Fibroblast of the aortic adventitia (primary cell): Measurements from ENCODE around the gene ATP10A. TPM values are rescaled to one million over a fixed set of nuclear protein-coding genes. Genes with fewer than 3 reads are reported as not detected.

Experiments
- DNase-seq: peaks from one replicate; pipeline ENCODE4 v3.0.0-alpha.2; 2010; ENCODE audit warnings: low read depth
- H3K4me3 ChIP-seq: 2 replicates; pipeline ENCODE4 v1.5.1; 2011; ENCODE audit warnings: low read depth, mild to moderate bottlenecking, control low read depth, low read length, moderate library complexity
- CTCF ChIP-seq: IDR thresholded peaks from 2 replicates; pipeline ENCODE4 v1.5.1; 2011; ENCODE audit warnings: mild to moderate bottlenecking, low read length, control low read depth, inconsistent platforms; ENCODE audit not compliant: insufficient read depth
- total RNA-seq: library from RNA; depleted of rRNA; stranded (reverse); fragments of >200 nt; gene quantifications from 2 replicates; pipeline ENCODE4 v1.2.3, GENCODE V29; 2012; ENCODE audit warnings: low replicate concordance

ATP10A gene
- total RNA-seq, 1 donor, result 4.4 TPM

GRCh38 chr15:25812845-25813244, 50.3 kb downstream of the ATP10A start:
- H3K4me3 ChIP-seq, result no peak overlapping the region
- TF ChIP-seq CTCF, result no peak
- no peak for DNase-seq

- no peak for DNase-seq
- no peak overlapping the region for H3K4me3 ChIP-seq
- no peak for TF ChIP-seq CTCF
Measured at GRCh38 chr15:25812073-25812472, 51.1 kb downstream of the ATP10A start.

- TF ChIP-seq CTCF, result no peak
- no peak for DNase-seq
- no peak overlapping the region for H3K4me3 ChIP-seq
Measured at GRCh38 chr15:25811481-25811906, 51.6 kb downstream of the ATP10A start.

DNA sequence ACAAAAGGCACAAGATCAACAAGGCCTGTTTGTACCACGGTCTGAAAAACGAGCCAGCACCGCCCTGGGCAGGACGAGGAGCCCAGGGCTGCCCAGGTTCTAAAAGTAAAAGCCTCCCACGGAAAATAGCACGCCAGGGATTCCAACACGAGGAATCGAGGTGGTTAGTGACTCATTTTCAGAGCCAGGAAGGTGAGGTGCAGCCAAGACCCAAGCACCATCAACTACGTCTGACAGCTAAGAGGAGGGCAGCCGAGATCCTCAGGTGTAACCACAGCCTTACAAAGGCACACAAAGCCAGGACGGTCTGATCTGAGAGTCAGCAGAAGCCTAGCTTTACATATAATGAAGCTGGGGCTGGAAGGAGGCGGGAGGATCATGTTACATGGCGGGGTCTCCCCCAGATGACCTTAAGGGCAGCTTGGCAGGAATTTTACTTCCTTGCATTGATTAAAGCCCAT, 52.5 kb downstream of the ATP10A start:
- TF ChIP-seq CTCF, result no peak
- DNase-seq, result no peak
- no peak overlapping the region for H3K4me3 ChIP-seq

DNA sequence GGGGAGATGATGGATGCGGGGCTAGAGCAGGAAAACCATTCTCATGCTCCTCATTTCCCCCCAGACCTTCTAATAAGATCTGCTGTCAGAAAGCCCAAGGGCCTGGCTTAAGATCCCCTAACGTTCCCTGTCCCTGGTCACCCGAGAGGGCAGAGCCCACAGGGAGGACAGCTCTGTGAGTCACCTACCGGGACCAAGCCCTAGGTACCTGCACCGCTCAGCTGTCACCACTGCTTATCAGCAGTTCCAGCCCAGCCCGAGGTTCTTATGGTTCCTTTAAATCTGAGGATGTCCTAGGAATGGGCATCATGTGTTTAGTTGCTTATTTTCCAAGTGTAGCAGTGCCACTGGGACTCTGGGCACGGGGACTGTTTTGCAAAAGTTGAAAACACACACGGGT, 53.0 kb downstream of the ATP10A start:
- DNase-seq, result no peak
- TF ChIP-seq CTCF, result no peak

DNA sequence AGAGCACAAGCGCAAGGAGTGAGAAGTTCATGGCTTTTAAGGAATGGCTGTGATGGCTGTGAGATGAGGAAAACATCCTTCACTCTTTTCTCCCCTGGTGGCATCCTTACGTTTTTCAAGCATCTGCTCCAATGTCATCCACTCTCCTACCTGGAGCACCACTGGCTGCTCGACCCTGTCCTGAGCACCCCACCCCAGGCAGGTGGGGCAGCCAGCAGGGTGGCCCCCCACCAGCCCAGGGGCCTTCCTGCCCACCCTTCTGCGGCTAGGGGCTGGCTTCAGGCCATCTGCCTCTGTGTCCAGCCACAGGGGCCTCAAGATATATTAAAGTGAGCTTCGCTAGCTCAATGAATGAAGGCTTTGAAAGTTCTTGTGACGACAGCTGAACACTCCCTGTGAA, 56.1 kb downstream of the ATP10A start:
- TF ChIP-seq CTCF, result no peak
- no peak overlapping the region for H3K4me3 ChIP-seq
- DNase-seq, result no peak

More for the DNA sequence above, 53.0 kb downstream of the ATP10A start:
- no peak overlapping the region for H3K4me3 ChIP-seq

DNA sequence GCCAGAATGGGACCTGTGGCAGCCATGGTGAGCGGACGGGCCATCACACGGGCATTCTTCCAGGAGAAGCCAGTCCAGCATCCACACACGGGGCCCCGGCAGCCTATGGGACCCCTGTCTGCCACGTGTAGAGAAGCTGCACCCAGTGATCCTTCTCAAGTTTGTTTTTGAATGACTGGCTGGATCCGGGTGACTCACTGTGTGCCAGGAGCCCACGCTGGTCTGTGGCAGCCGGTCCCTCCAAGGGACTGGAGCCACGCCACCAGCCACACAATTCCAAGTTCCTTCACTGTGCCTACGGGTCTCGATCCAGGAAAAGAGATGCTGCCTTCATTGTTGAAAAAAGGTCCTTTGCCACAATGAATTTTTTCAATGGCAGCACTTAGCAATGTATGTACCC, 58.1 kb downstream of the ATP10A start:
- no peak for DNase-seq
- no peak for TF ChIP-seq CTCF
- no peak overlapping the region for H3K4me3 ChIP-seq
